NCI-H2081 treated with DMSO at 0.1 percent for 48 hours (cell line): ENCODE results near the gene BCAP29.

ENCODE experiments used
- DNase-seq: peaks from one replicate; lab custom pipeline; 2025; lab: John Stamatoyannopoulos, UW

BCAP29 gene

DNA sequence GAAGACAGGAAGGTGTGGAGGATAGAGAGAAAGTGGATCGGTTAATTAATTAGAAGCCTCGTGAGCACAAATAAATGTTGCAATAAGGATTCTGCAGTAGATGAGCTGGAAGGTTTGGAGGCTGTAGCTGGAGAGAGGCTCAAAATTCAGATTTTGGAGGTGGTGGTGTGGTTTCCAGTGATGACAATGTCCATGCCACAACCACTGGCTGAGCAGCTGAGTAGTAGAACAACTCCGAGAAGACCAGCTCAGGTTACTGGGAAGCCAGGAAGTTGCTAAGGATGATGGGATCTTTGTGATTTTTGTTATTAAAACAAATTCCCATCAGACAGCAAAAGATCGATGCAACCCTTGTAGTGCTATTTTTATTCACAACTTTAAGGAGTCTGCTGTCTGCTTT is 88.2 kb downstream of the BCAP29 start:
- no peak for DNase-seq
